ENCODE measurements around the gene OR51G1.

DNA sequence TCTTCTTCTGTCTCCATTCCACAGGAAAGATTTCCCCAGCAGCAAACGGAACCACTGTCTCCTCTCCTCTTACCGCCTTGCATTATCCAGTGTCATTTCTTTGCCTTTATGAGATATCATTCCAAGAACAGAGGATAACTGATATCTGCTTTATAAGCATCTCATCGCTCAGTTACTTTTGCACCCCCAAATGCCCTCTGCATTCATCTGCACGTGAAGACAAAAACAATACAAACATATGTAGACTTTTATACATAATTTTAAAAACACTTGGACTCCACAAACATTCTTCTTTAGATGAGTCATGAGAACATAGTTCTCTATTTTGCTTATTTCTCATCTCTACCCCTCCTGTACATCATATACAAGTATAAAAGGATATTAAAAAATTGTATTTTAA, 43.0 kb downstream of the OR51G1 start:
- TF ChIP-seq, protein P1, sequence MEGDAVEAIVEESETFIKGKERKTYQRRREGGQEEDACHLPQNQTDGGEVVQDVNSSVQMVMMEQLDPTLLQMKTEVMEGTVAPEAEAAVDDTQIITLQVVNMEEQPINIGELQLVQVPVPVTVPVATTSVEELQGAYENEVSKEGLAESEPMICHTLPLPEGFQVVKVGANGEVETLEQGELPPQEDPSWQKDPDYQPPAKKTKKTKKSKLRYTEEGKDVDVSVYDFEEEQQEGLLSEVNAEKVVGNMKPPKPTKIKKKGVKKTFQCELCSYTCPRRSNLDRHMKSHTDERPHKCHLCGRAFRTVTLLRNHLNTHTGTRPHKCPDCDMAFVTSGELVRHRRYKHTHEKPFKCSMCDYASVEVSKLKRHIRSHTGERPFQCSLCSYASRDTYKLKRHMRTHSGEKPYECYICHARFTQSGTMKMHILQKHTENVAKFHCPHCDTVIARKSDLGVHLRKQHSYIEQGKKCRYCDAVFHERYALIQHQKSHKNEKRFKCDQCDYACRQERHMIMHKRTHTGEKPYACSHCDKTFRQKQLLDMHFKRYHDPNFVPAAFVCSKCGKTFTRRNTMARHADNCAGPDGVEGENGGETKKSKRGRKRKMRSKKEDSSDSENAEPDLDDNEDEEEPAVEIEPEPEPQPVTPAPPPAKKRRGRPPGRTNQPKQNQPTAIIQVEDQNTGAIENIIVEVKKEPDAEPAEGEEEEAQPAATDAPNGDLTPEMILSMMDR (IDR thresholded peaks at IDR 0.05; ENCODE audit: insufficient read depth, low read length): no peak
- TF ChIP-seq POLR2AphosphoS5 (IDR thresholded peaks at IDR 0.05; ENCODE audit: low read depth) (no peak), GABPA (IDR thresholded peaks at IDR 0.05; ENCODE audit: low read depth) (no peak)
- TF ChIP-seq, protein P2, sequence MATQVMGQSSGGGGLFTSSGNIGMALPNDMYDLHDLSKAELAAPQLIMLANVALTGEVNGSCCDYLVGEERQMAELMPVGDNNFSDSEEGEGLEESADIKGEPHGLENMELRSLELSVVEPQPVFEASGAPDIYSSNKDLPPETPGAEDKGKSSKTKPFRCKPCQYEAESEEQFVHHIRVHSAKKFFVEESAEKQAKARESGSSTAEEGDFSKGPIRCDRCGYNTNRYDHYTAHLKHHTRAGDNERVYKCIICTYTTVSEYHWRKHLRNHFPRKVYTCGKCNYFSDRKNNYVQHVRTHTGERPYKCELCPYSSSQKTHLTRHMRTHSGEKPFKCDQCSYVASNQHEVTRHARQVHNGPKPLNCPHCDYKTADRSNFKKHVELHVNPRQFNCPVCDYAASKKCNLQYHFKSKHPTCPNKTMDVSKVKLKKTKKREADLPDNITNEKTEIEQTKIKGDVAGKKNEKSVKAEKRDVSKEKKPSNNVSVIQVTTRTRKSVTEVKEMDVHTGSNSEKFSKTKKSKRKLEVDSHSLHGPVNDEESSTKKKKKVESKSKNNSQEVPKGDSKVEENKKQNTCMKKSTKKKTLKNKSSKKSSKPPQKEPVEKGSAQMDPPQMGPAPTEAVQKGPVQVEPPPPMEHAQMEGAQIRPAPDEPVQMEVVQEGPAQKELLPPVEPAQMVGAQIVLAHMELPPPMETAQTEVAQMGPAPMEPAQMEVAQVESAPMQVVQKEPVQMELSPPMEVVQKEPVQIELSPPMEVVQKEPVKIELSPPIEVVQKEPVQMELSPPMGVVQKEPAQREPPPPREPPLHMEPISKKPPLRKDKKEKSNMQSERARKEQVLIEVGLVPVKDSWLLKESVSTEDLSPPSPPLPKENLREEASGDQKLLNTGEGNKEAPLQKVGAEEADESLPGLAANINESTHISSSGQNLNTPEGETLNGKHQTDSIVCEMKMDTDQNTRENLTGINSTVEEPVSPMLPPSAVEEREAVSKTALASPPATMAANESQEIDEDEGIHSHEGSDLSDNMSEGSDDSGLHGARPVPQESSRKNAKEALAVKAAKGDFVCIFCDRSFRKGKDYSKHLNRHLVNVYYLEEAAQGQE (IDR thresholded peaks at IDR 0.05; ENCODE audit: insufficient replicate concordance, low read depth): no peak

All from HL-60 (cell line).